HT-29 (cell line): Measurements from ENCODE around the gene ACTN1. TPM values are rescaled to one million over a fixed set of nuclear protein-coding genes. Genes with fewer than 3 reads are reported as not detected.

Experiments used
- DNase-seq: peaks from one replicate; pipeline ENCODE4 v3.0.0-alpha.2; 2015; ENCODE audit warnings: low spot score
- total RNA-seq: library from RNA; depleted of rRNA; stranded (reverse); fragments of >200 nt; shearing (Covaris generic); gene quantifications from 2 replicates; pipeline ENCODE4 v1.2.3, GENCODE V29; 2014

The ACTN1 gene
- total RNA-seq, 1 experiment from 2014 or later, result 115 TPM

- DNase-seq, result no peak
Observed at GRCh38 chr14:68970038-68970612, 9.0 kb downstream of the ACTN1 start.

- no peak for DNase-seq
Observed at GRCh38 chr14:68969278-68970033, 9.6 kb downstream of the ACTN1 start.

DNA sequence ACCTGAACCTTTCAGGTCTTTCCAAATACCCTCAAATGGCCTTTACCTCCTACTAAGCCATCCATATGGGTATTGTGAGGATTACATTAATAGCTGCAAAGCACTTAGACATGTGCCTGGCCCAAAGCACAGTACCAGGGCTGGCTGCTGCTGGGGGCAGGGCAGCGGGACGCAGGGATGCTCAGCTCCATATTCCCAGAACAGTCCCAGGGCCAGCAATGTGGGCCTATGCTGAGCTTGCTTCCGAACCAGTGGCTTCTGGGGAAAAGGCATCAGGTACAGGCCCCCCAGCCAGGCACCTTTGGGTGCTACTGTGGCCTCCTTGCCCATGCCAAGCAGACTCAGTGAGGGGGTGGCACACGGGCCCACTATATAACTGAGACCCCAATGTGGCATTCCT is 10.4 kb downstream of the ACTN1 start:
- no peak for DNase-seq

GRCh38 chr14:68968051-68968450 is 11.1 kb downstream of the ACTN1 start:
- DNase-seq, result no peak

DNA sequence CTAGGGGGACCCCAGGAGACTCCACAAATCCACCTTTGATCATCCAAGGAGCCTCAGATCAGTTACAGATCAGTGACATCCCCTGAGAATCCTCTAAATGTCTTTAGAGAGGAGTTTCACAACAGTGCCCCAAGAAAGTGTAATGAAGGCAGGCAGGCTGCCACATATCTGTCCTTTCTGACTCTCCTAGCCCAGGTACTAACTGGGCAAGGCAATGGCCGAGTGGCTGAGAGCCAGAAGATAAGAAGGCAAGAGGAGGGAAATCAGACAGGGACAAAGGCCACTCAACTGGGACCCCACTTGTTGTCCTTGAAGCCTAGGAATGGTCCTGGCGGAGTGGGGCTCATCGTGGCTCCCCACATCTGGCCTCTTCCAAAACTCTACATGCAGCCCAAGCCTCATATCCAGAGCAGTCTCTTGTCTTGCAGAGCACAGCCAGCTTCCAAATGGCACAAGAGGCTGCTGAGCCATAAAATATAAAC is 11.6 kb downstream of the ACTN1 start:
- no peak for DNase-seq

DNA sequence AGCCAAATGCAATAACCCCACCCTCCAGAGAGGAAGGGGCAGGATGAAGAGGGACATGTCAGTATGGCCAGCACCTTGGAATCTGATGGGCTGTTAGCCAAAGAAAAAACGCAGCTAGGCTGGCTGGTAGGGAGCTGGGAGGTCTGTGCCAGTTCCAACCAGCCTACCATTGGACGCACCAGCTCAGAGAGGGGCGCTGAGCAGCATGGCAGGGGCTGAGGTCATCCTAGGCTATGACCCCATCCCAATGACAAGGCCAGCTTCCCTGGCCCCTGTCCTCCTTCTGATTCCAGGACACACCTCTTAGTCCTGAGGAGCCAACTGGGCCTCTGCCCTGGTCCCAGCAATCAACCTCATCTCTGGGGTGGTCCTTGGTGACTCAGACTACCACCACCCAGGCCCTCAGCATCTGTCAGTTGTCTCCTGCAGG is 12.2 kb downstream of the ACTN1 start:
- DNase-seq, result no peak

DNA sequence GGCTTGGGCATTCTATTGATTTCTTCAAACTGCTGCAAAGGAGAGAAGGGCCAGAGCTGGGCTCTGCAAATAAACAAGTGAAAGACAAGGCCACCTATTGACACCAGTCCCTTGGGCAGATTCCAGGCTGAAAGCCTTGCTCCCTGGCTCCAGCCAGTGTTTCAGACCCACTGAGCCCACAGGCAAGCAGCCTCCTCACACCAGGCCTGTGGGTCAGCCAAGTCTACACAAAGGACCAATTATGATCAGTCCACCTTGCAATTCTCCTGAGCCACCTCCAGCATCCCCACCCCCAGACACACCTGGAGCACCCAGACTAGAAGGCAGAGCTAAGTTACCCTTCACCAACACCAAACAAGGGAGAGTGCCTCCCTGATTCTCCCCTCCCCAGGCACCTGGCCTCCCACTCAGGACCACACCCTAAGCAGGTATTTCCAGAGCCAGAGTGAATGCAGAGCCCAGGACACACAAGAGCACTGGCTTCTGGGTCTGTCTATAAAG is 13.8 kb downstream of the ACTN1 start:
- no peak for DNase-seq

- peak; percentile 21 for DNase-seq
Observed at GRCh38 chr14:68964300-68965093, 14.6 kb downstream of the ACTN1 start.

GRCh38 chr14:68962681-68963080 is 16.4 kb downstream of the ACTN1 start:
- DNase-seq, result no peak

- DNase-seq, result peak; percentile 19
Observed at GRCh38 chr14:68961781-68962584, 17.1 kb downstream of the ACTN1 start.

- no peak for DNase-seq
Observed at GRCh38 chr14:68961361-68961760, 17.7 kb downstream of the ACTN1 start.

- no peak for DNase-seq
Observed at GRCh38 chr14:68960123-68960522, 19.0 kb downstream of the ACTN1 start.

GRCh38 chr14:68959035-68959434 is 20.1 kb downstream of the ACTN1 start:
- no peak for DNase-seq

DNA sequence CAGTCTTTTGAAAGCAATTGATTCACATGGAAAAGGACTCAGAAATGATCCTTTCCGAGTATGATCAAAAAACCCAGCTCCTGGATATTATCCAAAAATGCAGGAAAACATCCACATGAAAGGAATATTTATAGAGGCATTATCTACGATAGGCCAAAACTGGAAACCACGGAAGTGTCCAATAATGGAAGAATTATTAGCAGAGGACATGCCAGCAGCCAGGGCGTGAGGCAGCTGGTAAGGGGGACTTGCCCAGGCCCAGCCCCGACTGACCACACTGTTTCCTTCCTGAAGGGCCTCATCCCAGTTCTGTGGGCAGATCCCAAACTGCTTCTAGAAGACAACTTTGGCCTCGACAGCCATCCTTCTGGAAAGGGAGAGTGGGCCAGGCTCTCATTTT is 20.5 kb downstream of the ACTN1 start:
- DNase-seq, result no peak

- DNase-seq, result no peak
Observed at GRCh38 chr14:68957775-68958174, 21.3 kb downstream of the ACTN1 start.

- no peak for DNase-seq
Observed at GRCh38 chr14:68956724-68957123, 22.4 kb downstream of the ACTN1 start.

DNA sequence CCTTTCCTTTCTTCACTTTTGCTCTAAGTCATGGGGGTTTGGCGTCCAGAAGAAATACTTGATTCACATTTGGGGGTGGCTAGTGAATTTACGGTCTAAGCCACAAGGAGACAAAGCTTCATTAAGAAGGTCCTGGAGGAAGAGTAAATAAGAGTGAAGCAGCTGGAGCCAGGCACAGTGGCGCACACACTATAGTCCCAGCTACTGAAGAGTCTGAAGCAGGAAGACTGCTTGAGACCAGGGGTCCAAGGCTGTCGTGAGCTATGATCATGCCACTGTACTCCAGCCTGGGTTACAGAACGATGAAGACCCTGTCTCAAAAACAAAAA is 23.3 kb downstream of the ACTN1 start:
- no peak for DNase-seq

DNA sequence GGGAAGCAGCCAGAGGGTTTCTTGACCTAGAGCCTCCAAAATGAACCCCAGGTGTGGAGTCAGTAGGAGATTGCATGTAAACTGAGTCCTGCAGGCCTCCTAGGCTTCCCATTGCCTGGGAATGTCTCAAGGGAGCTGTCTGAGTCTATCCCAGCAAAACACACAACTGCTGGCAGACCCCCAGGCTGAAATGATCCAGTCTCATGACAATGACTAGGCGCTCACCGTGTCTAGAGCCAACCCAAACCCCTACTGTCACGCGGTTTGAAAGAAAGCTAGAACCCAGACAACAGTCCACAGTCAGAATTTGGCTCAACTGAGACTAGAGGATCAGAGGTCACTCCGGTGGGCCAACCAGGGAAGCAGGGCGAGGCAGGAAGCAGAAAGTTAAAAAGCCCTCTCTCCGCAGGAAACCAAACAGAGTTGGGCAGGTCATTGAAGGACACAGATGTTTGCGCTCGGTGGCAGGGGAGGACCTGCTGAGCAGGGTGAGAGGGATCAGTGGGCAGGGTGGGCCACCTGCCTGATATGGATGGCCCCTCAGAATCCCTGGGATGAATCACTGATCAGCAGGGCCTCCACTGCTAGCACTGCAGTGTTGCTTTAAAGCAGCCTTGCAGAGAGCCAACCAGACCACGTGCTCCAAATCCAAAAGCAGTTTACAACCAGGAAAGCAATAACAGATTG is 23.8 kb downstream of the ACTN1 start:
- DNase-seq, result no peak

DNA sequence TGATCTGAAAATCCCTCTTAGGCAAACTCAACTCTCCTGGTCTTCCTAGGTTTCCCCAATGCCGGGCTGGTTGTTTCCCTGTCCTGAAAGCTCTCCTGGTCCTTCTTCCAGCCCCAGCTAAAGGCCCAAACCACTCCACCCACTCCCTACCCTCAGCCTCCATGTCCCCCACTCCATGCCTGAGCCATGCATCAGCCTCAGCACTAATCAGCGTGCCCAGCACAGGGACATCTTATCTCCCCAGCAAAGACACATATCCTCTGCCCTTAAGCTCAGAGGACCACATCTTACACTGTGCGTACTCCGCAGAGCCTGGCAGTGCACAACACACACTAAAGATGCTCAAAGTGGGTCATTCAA is 25.9 kb downstream of the ACTN1 start:
- DNase-seq, result no peak

- no peak for DNase-seq
Observed at GRCh38 chr14:68952531-68953195, 26.4 kb downstream of the ACTN1 start.
